Kidney epithelial cell (primary cell): ENCODE measurements around the gene ITGB5. TPM values are rescaled to one million over a fixed set of nuclear protein-coding genes. Genes with fewer than 3 reads are reported as not detected.

Experiments
- DNase-seq: peaks from one replicate; pipeline ENCODE4 v3.0.0-alpha.2; 2010; ENCODE audit warnings: low read depth
- H3K27me3 ChIP-seq: 2 replicates; pipeline ENCODE4 v1.6.0; 2011; ENCODE audit warnings: low read length; ENCODE audit not compliant: control insufficient read depth, insufficient read depth
- H3K36me3 ChIP-seq: 2 replicates; pipeline ENCODE4 v1.5.1; 2011; ENCODE audit warnings: low read length; ENCODE audit not compliant: control insufficient read depth, insufficient read depth
- H3K4me3 ChIP-seq: 2 replicates; pipeline ENCODE4 v1.5.1; 2011; ENCODE audit warnings: low read depth, mild to moderate bottlenecking, control low read depth, low read length
- total RNA-seq: library from RNA; depleted of rRNA; stranded (reverse); fragments of >200 nt; gene quantifications from 2 replicates; pipeline ENCODE4 v1.2.3, GENCODE V29; 2015
- TF ChIP-seq, protein P1 (sequence below): IDR thresholded peaks from 2 replicates; pipeline ENCODE4 v1.5.1; 2011; ENCODE audit warnings: mild to moderate bottlenecking, moderate library complexity, low read length, control low read depth, inconsistent platforms; ENCODE audit not compliant: insufficient read depth, poor library complexity, severe bottlenecking

Gene ITGB5
- total RNA-seq, 1 donor from 2014 or later, result 86.0 TPM

DNA sequence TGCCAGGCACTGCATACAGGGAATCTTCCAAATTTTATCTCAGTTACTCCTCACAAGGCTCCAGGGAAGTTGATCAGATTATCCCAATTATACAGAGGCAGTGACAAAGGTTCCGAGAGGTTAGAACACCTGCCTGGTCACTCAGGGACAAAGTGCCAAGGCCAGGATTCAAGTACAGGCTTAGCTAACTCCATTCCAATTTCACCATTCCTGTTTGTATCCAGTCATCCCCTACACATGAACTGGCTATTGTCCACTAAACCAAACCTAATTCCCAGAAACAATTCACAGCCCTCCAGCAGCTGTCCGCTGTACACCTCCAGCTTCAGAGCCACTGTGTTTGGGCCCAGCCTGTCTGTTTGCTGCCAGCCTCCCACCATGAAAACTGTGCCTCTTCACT, 31.4 kb upstream of the ITGB5 start:
- no peak for DNase-seq
- H3K4me3 ChIP-seq, result no peak overlapping the region
- H3K27me3 ChIP-seq, result peaks cover 2% of the 10 kb centered on the region
- TF ChIP-seq, protein P1, sequence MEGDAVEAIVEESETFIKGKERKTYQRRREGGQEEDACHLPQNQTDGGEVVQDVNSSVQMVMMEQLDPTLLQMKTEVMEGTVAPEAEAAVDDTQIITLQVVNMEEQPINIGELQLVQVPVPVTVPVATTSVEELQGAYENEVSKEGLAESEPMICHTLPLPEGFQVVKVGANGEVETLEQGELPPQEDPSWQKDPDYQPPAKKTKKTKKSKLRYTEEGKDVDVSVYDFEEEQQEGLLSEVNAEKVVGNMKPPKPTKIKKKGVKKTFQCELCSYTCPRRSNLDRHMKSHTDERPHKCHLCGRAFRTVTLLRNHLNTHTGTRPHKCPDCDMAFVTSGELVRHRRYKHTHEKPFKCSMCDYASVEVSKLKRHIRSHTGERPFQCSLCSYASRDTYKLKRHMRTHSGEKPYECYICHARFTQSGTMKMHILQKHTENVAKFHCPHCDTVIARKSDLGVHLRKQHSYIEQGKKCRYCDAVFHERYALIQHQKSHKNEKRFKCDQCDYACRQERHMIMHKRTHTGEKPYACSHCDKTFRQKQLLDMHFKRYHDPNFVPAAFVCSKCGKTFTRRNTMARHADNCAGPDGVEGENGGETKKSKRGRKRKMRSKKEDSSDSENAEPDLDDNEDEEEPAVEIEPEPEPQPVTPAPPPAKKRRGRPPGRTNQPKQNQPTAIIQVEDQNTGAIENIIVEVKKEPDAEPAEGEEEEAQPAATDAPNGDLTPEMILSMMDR, result no peak
- H3K36me3 ChIP-seq, result no peaks in the 10 kb centered on the region

GRCh38 chr3:124916837-124917409, 29.8 kb upstream of the ITGB5 start:
- no peaks in the 10 kb centered on the region for H3K27me3 ChIP-seq
- no peak overlapping the region for H3K4me3 ChIP-seq
- H3K36me3 ChIP-seq, result no peaks in the 10 kb centered on the region
- TF ChIP-seq, protein P1, result no peak
- no peak for DNase-seq

DNA sequence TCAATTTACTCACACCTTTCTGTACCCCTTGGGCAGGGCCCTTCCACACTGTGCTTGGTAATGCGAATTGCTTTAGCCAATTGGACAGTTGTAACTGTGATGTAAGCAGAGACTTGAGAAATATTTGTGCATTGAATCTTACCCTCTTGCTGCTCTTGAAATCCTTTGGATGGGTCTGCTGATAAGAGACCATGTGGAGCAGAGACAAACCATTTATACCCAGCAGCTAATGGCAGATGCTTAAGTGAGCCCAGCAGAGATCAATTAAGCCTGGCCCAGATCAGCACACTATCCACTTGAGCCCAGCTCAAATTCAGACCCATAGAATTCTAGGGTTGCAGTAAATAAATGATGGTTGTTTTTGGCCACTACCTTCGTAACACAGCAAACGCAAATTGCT, 28.1 kb upstream of the ITGB5 start:
- no peaks in the 10 kb centered on the region for H3K36me3 ChIP-seq
- H3K27me3 ChIP-seq, result no peaks in the 10 kb centered on the region
- no peak for DNase-seq
- no peak overlapping the region for H3K4me3 ChIP-seq
- TF ChIP-seq, protein P1, result no peak

GRCh38 chr3:124907957-124908356, 20.8 kb upstream of the ITGB5 start:
- no peaks in the 10 kb centered on the region for H3K36me3 ChIP-seq
- TF ChIP-seq, protein P1, result no peak
- no peak for DNase-seq
- peaks cover 2% of the 10 kb centered on the region for H3K27me3 ChIP-seq
- no peak overlapping the region for H3K4me3 ChIP-seq

DNA sequence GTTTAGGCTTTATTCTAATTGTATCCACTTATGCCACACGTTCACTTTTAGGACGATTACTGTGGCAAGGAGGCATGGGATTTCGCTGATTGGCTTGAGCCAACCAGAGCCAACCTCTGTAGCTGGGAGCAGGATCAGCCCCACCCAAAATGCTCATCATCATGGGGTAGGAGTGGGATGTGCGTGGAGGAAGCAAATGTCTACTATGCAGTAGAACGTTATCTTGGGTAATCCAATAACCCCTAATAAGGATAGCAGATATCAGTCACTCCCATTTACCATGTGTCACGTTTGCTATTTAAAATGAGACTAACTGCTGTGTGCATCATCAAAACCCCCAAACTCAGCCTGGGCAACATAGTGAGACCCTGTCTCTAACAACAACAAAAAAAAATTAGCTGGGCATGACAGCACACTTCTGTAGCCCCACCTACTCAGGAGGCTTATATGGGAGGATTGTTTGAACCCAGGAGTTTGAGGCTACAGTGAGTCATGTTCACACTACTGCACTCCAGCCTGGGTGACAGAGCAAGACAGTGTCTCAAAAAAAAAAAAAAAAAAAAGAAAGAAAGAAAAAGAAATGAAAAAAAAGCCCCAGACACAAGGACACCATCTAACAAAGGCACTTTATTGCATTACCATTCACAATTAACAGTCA, 17.8 kb upstream of the ITGB5 start:
- peaks cover 2% of the 10 kb centered on the region for H3K27me3 ChIP-seq
- no peak for DNase-seq
- TF ChIP-seq, protein P1, result no peak
- no peaks in the 10 kb centered on the region for H3K36me3 ChIP-seq
- H3K4me3 ChIP-seq, result no peak overlapping the region
